T-helper 17 cell (primary cell): ENCODE data around the gene USP22. TPM values are rescaled to one million over a fixed set of nuclear protein-coding genes. Genes with fewer than 3 reads are reported as not detected.
A peak's percentile ranks its signal among the peaks of the same experiment; 100 is the strongest.

Experiments used
- ATAC-seq: fragments of 150-1000 bp; cut with Tn5 transposase; 2 replicates; pipeline ENCODE4 v1.10.0; 2021; ENCODE audit warnings: mild to moderate bottlenecking, moderate library complexity
- DNase-seq, 3 donors: peaks; one replicate each; pipeline versions ENCODE4 v3.0.0 to v3.0.0-alpha.2; 2020 to 2021
- H3K9me3 ChIP-seq: one replicate; pipeline ENCODE4 v1.7.0; 2013; ENCODE audit warnings: low read length, mild to moderate bottlenecking; ENCODE audit not compliant: control insufficient read depth, poor library complexity, severe bottlenecking
- H3K27ac Mint-ChIP-seq: one replicate; pipeline ENCODE4 v1.8.0; 2022; ENCODE audit warnings: mild to moderate bottlenecking, moderate library complexity, mixed read lengths
- H3K27me3 Mint-ChIP-seq: one replicate; pipeline ENCODE4 v1.8.0; 2022; ENCODE audit warnings: mixed read lengths
- H3K36me3 Mint-ChIP-seq: one replicate; pipeline ENCODE4 v1.8.0; 2022; ENCODE audit warnings: low read depth, mixed read lengths
- H3K4me1 Mint-ChIP-seq: one replicate; pipeline ENCODE4 v1.8.0; 2022; ENCODE audit warnings: mild to moderate bottlenecking, mixed read lengths
- H3K4me3 Mint-ChIP-seq: one replicate; pipeline ENCODE4 v1.8.0; 2022; ENCODE audit warnings: mild to moderate bottlenecking, moderate library complexity, mixed read lengths
- total RNA-seq, 4 donors: library from RNA in 2 of 4; stranded (reverse) in 2 of 4; gene quantifications; one replicate each; pipeline ENCODE4 v1.2.3 and lab custom pipeline; 2022 to 2026

USP22 gene
- total RNA-seq, 2 donors from 2014 or later: 158 to 177 TPM

DNA sequence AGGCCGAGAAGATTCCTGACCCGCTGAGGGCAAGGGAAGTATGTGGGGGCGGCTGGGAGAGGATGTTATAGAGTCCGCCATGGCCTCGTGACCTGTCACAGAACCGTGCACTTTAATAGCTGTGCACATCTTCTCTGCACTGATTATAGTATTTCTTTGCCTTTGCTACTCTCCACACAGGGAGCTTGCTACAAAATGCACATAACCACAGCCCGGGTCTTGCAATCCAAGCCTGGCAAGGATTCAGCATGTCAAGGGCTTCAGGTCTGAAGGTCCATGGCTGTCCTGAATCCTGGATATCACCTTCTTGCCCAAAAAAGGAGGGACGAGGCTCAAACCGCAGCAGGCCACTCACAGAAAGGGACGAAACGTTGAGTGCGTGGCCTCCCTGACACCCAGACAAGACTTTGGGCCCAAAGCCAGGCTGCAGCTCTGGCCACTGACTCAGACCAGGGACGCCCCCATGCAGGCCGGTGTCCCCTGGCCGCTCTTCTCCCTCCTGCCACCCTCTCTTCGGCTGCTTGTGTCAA lies 43.7 kb downstream of the USP22 start:
- Mint-ChIP-seq H3K4me1 (peaks cover 21% of the 10 kb centered on the region), H3K4me3 (no peak overlapping the region), H3K27ac (peak overlapping the region; percentile 90), H3K27me3 (no peaks in the 10 kb centered on the region), H3K36me3 (no peaks in the 10 kb centered on the region)
- peak in 1 of 3 donors; percentile 3 for DNase-seq
- no peak for ATAC-seq
- no peaks in the 10 kb centered on the region for H3K9me3 ChIP-seq

DNA sequence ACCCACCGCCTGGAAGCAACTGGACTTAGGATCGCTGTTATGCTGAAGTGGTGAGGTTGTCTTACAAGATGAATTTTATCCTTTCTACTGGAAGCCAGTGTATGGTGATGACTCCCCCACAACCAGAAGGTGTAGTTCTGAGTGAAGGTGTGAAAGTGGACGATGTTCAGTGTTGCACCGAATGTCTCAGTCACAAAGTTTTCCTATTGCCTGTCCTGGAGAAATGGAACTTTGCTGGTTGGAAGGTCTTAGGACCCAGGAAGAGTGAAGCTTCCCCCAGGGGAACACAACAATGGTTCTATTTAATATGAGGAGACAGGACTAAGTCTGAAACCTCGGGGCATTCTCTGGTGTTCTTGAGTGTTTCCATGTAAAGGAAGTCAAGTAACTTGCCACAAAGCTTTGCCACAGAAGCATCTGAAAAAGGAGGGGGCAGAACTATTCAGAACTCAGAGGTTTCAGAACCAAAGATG lies 44.2 kb downstream of the USP22 start:
- no peaks in the 10 kb centered on the region for H3K9me3 ChIP-seq
- DNase-seq (no peak), ATAC-seq (no peak)
- no peaks in the 10 kb centered on the region for H3K27me3 Mint-ChIP-seq
- peaks cover 21% of the 10 kb centered on the region for H3K4me1 Mint-ChIP-seq
- H3K27ac Mint-ChIP-seq: peak overlapping the region; percentile 90
- H3K4me3 Mint-ChIP-seq: no peak overlapping the region
- H3K36me3 Mint-ChIP-seq: no peaks in the 10 kb centered on the region

- H3K9me3 ChIP-seq: no peaks in the 10 kb centered on the region
- Mint-ChIP-seq H3K27ac (peak overlapping the region; percentile 90), H3K4me1 (peaks cover 18% of the 10 kb centered on the region), H3K27me3 (no peaks in the 10 kb centered on the region), H3K4me3 (peak overlapping the region; percentile 5), H3K36me3 (no peaks in the 10 kb centered on the region)
- DNase-seq (no peak), ATAC-seq (no peak)
These were observed 44.9 kb downstream of the USP22 start for GRCh38 chr17:20997711-20998570.

- no peaks in the 10 kb centered on the region for H3K9me3 ChIP-seq
- no peak for ATAC-seq
- H3K36me3 Mint-ChIP-seq: no peaks in the 10 kb centered on the region
- no peak overlapping the region for H3K4me3 Mint-ChIP-seq
- H3K27ac Mint-ChIP-seq: no peak overlapping the region
- H3K27me3 Mint-ChIP-seq: no peaks in the 10 kb centered on the region
- DNase-seq: no peak
- H3K4me1 Mint-ChIP-seq: peaks cover 18% of the 10 kb centered on the region
These were observed 45.8 kb downstream of the USP22 start for GRCh38 chr17:20996724-20997615.

DNA sequence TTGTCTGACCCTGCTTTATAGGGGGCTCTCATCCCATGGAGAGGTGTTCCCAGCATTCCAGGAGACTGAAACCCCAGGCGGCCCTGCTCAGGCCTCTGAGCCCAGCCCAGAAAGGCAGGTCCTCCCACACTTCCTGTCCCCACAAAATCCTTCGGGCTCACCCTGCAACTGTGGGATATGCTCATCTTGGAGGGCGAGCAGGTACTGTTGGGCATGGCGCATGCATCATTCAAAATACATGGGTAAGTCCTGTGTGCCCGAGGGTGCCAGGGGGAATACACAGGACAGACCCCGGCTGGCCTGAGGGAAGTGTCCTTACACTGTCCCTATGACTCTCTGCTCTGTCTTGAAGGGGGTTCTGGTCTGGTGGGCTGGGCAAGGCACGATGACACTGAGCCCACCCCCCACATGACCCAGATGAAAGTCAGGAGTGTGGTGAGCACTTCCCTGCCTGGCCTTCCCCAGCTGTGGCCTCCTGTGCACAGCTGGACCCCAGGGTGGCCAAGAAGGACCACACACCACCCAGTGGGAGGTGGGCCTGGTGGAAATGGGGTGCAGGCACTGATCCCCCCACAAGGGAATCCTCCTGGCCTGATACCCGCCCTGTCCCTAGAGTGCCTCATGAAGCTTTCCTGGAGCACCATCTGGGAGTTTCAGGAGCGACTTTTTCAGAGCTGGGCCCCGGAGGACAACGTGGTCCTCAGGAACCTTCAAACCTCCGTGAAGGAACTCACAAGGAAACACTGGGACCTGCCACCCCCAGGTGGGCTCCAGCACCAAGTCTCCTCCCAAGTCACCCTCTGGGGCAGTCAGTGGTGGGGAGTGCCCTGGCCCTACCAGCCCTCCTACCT lies 46.7 kb downstream of the USP22 start:
- DNase-seq: peak in 1 of 3 donors; percentile 2
- no peaks in the 10 kb centered on the region for H3K9me3 ChIP-seq
- H3K36me3 Mint-ChIP-seq: no peaks in the 10 kb centered on the region
- H3K27me3 Mint-ChIP-seq: no peaks in the 10 kb centered on the region
- peaks cover 13% of the 10 kb centered on the region for H3K4me1 Mint-ChIP-seq
- H3K27ac Mint-ChIP-seq: no peak overlapping the region
- no peak for ATAC-seq
- no peak overlapping the region for H3K4me3 Mint-ChIP-seq

DNA sequence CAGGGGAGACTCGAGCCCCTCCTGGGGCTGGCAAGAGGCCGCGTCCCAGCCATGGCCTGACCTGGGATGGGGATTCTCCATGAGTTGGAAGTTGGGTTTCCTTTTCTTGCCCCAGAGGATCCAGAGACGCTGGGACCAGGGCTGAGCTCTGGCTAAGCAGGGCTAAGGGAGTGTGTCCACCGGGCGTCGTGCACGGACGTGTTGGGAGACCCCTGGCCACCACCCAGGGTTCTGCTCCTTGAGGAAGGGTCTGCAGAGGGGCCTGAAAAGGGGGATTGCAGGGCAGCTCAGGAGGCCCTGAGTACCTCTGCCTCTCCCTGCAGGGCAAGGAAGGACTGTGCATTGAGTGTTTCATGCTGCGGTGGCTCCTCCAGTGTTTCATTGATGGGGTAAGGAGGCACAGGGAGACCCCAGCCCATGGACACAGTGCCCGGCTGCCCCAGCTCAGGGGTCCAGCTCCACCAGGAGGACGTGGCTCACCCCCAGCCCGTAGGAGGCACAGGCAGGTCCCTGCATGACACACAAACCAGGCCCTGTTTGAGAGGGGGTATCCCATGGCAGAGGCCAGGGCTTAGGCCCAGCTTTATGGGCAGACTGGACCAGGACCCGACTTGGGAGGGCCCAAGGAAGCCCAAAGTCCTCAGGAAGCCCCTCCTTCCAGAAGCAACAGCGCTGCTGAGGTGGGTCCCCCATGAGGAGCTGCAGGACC lies 47.5 kb downstream of the USP22 start:
- DNase-seq (peak in 1 of 3 donors; percentile 1), ATAC-seq (no peak)
- no peak overlapping the region for H3K27ac Mint-ChIP-seq
- H3K4me3 Mint-ChIP-seq: no peak overlapping the region
- no peaks in the 10 kb centered on the region for H3K36me3 Mint-ChIP-seq
- H3K9me3 ChIP-seq: no peaks in the 10 kb centered on the region
- H3K27me3 Mint-ChIP-seq: no peaks in the 10 kb centered on the region
- H3K4me1 Mint-ChIP-seq: peaks cover 17% of the 10 kb centered on the region

- H3K27ac Mint-ChIP-seq: no peak overlapping the region
- no peaks in the 10 kb centered on the region for H3K9me3 ChIP-seq
- peaks cover 17% of the 10 kb centered on the region for H3K4me1 Mint-ChIP-seq
- DNase-seq (peak in 1 of 3 donors; percentile 0), ATAC-seq (no peak)
- no peak overlapping the region for H3K4me3 Mint-ChIP-seq
- H3K27me3 Mint-ChIP-seq: no peaks in the 10 kb centered on the region
- H3K36me3 Mint-ChIP-seq: no peaks in the 10 kb centered on the region
These were observed 48.0 kb downstream of the USP22 start for GRCh38 chr17:20994779-20995149.

GRCh38 chr17:20993863-20994778 lies 48.7 kb downstream of the USP22 start:
- DNase-seq (peak in 1 of 3 donors; percentile 3), ATAC-seq (no peak)
- H3K9me3 ChIP-seq: no peaks in the 10 kb centered on the region
- H3K36me3 Mint-ChIP-seq: no peaks in the 10 kb centered on the region
- no peak overlapping the region for H3K27ac Mint-ChIP-seq
- peaks cover 17% of the 10 kb centered on the region for H3K4me1 Mint-ChIP-seq
- peak overlapping the region; percentile 25 for H3K4me3 Mint-ChIP-seq
- H3K27me3 Mint-ChIP-seq: no peaks in the 10 kb centered on the region

DNA sequence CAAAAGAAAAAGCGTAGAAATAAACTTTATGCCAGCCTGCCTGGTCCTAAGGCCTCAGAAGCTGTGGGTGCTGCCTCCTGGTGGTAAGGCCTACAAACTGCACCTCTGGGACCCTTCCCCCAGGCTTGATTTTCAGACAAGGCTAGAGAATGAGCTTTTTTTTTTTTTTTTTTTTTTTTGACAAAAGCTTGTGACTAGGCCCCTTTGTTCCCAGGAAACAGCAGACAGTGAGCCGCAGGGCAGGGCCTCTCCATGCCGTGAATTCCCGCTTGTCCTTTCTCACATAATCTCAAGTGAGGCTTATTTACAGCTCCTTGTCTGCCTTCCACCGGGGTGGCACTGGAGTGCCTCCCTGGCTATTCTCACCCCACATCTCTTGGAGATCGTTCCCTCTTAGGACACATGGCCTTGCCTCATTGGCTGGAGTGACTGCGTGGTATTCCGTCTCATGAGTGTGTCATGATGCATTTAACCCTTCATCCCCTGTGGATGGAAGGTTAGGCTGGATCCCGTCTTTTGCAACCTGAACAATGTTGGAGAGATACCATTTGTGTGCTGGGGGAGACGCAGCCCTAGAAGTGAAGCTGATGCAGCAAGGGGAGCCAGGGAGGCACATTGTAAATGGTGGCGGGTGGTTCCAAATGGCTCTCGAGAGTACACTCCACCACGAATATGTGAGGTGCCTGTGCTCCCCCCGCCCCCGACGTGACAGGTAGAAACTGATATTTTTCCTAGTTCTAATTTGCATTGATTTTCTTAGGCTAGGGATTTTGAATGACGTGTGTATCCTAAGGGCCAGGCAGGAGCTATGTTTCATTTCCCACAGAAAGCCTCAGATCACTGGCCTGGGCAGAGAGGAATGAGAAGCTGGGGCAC lies 49.6 kb downstream of the USP22 start:
- no peaks in the 10 kb centered on the region for H3K27me3 Mint-ChIP-seq
- no peak overlapping the region for H3K4me3 Mint-ChIP-seq
- H3K36me3 Mint-ChIP-seq: no peaks in the 10 kb centered on the region
- DNase-seq (peak in 2 of 3 donors; percentile 37 to 57), ATAC-seq (peak; percentile 81)
- H3K4me1 Mint-ChIP-seq: peaks cover 12% of the 10 kb centered on the region
- no peak overlapping the region for H3K27ac Mint-ChIP-seq
- no peaks in the 10 kb centered on the region for H3K9me3 ChIP-seq

- no peaks in the 10 kb centered on the region for H3K9me3 ChIP-seq
- DNase-seq (peak in 1 of 3 donors; percentile 1), ATAC-seq (no peak)
- H3K4me1 Mint-ChIP-seq: peaks cover 12% of the 10 kb centered on the region
- H3K4me3 Mint-ChIP-seq: no peak overlapping the region
- H3K27me3 Mint-ChIP-seq: no peaks in the 10 kb centered on the region
- no peaks in the 10 kb centered on the region for H3K36me3 Mint-ChIP-seq
- no peak overlapping the region for H3K27ac Mint-ChIP-seq
These were observed 50.4 kb downstream of the USP22 start for GRCh38 chr17:20992416-20992815.
